HepG2 (cell line): ENCODE results near the gene KLF6. TPM values are rescaled to one million over a fixed set of nuclear protein-coding genes. Genes with fewer than 3 reads are reported as not detected.
A peak's percentile ranks its signal among the peaks of the same experiment; 100 is the strongest.

ENCODE experiments used
- ATAC-seq: fragments of 200-7000 bp; cut with Tn5 transposase; 3 replicates; pipeline ENCODE4 v1.9.1; 2020; ENCODE audit warnings: mild to moderate bottlenecking, moderate library complexity
- BruUV-seq: library from RNA; stranded (reverse); fragments of 400-500 nt; replicated peaks from 2 replicates; lab custom pipeline; 2021; lab: Mats Ljungman, UMichigan
- CTCF ChIA-PET: fragments of 300-600 bp; formaldehyde crosslinking; extraction: SDS; loops from one replicate; lab custom pipeline; 2021; ENCODE audit warnings: low total read pairs, inconsistent platforms, low intra/inter-chr PET ratio; lab: Yijun Ruan, JAX
- POLR2A ChIA-PET: fragments of 350-600 bp; sonication (Branson Sonifier 250); formaldehyde crosslinking; loops from one replicate; lab custom pipeline; 2020; ENCODE audit warnings: antibody characterized with exemption, inconsistent platforms; lab: Yijun Ruan, JAX
- DNase-seq: peaks from one replicate; pipeline ENCODE4 v3.0.0-alpha.2; 2015; ENCODE audit warnings: low spot score
- FAIRE-seq: peaks from 3 replicates; lab custom pipeline; 2011; peaks lifted over from hg19 to GRCh38; lab: Jason Lieb, UNC
- H2AFZ ChIP-seq: one replicate; pipeline ENCODE4 v1.6.1; 2011; ENCODE audit warnings: low read length, inconsistent platforms
- H3K27ac ChIP-seq: fragments of 300-600 bp; 3 replicates; pipeline ENCODE4 v1.8.0; 2011; ENCODE audit warnings: mixed run types, mild to moderate bottlenecking, mixed read lengths, low read length, inconsistent platforms; ENCODE audit not compliant: insufficient read depth; ENCODE audit errors: extremely low read length
- H3K27me3 ChIP-seq, 2 experiments: fragments of 200-600 bp in 1 of 2; 2 replicates in 1 of 2; 3 replicates in 1 of 2; pipeline versions ENCODE4 v1.6.0 to v1.8.0; 2011; ENCODE audit warnings: low read length in 2 of 2, mild to moderate bottlenecking in 2 of 2, moderate library complexity in 2 of 2, inconsistent platforms in 1 of 2; ENCODE audit not compliant: insufficient read depth in 2 of 2, control insufficient read depth in 1 of 2
- H3K36me3 ChIP-seq, 2 experiments: fragments of 200-600 bp in 1 of 2; replicated peaks in 1 of 2; 2 replicates in 1 of 2; 3 replicates in 1 of 2; pipeline versions ENCODE4 v1.5.1 to v1.8.0; 2011; ENCODE audit warnings: low read length in 2 of 2, inconsistent platforms in 1 of 2; ENCODE audit not compliant: insufficient read depth in 2 of 2, control insufficient read depth in 1 of 2
- H3K4me1 ChIP-seq: 2 replicates; pipeline ENCODE4 v1.5.1; 2012; ENCODE audit warnings: low read length, inconsistent platforms; ENCODE audit not compliant: insufficient read depth
- H3K4me2 ChIP-seq: 2 replicates; pipeline ENCODE4 v1.6.0; 2011; ENCODE audit warnings: low read depth, low read length, inconsistent platforms
- H3K4me3 ChIP-seq, 3 experiments: fragments of 200-600 bp in 1 of 3; sonication (generic), shearing (Covaris generic) in 1 of 3; replicated peaks in 1 of 3; 2 replicates each; pipeline ENCODE4 v1.5.1; 2011 to 2016; ENCODE audit warnings: low read length in 3 of 3, inconsistent platforms in 2 of 3, low read depth in 2 of 3, mild to moderate bottlenecking in 2 of 3, control low read depth in 1 of 3, mixed read lengths in 1 of 3; ENCODE audit not compliant: insufficient read depth in 1 of 3
- H3K79me2 ChIP-seq: one replicate; pipeline ENCODE4 v1.6.1; 2011; ENCODE audit warnings: low read length, inconsistent platforms; ENCODE audit not compliant: insufficient read depth
- H3K9ac ChIP-seq: 2 replicates; pipeline ENCODE4 v1.6.0; 2011; ENCODE audit warnings: mild to moderate bottlenecking, low read depth, low read length, inconsistent platforms; ENCODE audit not compliant: insufficient read depth
- H3K9me3 ChIP-seq: 2 replicates; pipeline ENCODE4 v1.5.1; 2012; ENCODE audit warnings: mild to moderate bottlenecking, low read length
- H4K20me1 ChIP-seq: 2 replicates; pipeline ENCODE4 v1.6.0; 2011; ENCODE audit warnings: inconsistent platforms, mild to moderate bottlenecking, low read length, moderate library complexity; ENCODE audit not compliant: insufficient read depth
- CSRNP2 ChIP-seq: sonication (generic); formaldehyde crosslinking; conservative IDR thresholded peaks from 2 replicates; pipeline ENCODE4 v1.8.0; 2022; ENCODE audit warnings: low read depth, missing genetic modification reagents
- EP300 ChIP-seq, 3 experiments: sonication (generic) in 1 of 3; formaldehyde crosslinking in 1 of 3; IDR thresholded peaks; 2 replicates each; pipeline versions ENCODE4 v1.5.1 to v1.6.1; 2011 to 2020; ENCODE audit warnings: low read depth in 2 of 3, low read length in 2 of 3, borderline replicate concordance in 1 of 3, improper control_type of control experiment in 1 of 3, mild to moderate bottlenecking in 1 of 3, missing genetic modification reagents in 1 of 3, moderate library complexity in 1 of 3
- MAFF ChIP-seq: IDR thresholded peaks from 2 replicates; pipeline ENCODE4 v1.6.1; 2011; ENCODE audit warnings: low read depth, low read length, improper control_type of control experiment
- MAFK ChIP-seq, 2 experiments: IDR thresholded peaks in 1 of 2; conservative IDR thresholded peaks in 1 of 2; 2 replicates each; pipeline ENCODE4 v1.6.1; 2011; ENCODE audit warnings: improper control_type of control experiment in 2 of 2, low read length in 2 of 2
- ZNF883 ChIP-seq: sonication (generic); formaldehyde crosslinking; IDR thresholded peaks from 2 replicates; pipeline ENCODE4 v1.5.1; 2020; ENCODE audit warnings: mild to moderate bottlenecking, missing genetic modification reagents; ENCODE audit errors: not compliant biosample characterization
- WGBS: methylation state at CpG from one replicate; pipeline ENCODE4 v1.1.6; 2017; ENCODE audit warnings: low lambda C conversion rate; 5-methylcytosine and 5-hydroxymethylcytosine counted together
- in situ Hi-C: cut with HindIII; loops from 2 replicates; pipeline ENCODE4 v1.10.0; 2017; ENCODE audit warnings: low pct_unique_long_range_greater_than_20kb; ENCODE audit not compliant: extremely low pct_ligation_motif_present
- intact Hi-C: fragments of 100-400 bp; cut with micrococcal nuclease; formaldehyde crosslinking; loops from one replicate; pipeline ENCODE4 v1.10.0; 2022; ENCODE audit not compliant: unreplicated experiment
- polyA plus RNA-seq, 8 experiments: library from polyadenylated mRNA; depleted of rRNA in 3 of 8; stranded (reverse) in 7 of 8; unstranded in 1 of 8; fragments of >200 nt; fragmentation: Illumina TruSeq in 4 of 8; extraction: Trizol in 4 of 8; gene quantifications; 2 replicates each; pipeline versions ENCODE4 v1.2.1 to v1.2.3, GENCODE V29; 2011 to 2016; ENCODE audit warnings: low read depth in 4 of 8, missing spikeins in 1 of 8, mixed read lengths in 1 of 8; ENCODE audit not compliant: insufficient read depth in 1 of 8
- total RNA-seq, 5 experiments: library from RNA; depleted of rRNA; stranded (reverse); fragments of >200 nt; fragmentation: Illumina TruSeq; extraction: Trizol; gene quantifications; 2 replicates each; pipeline ENCODE4 v1.2.3, GENCODE V29; 2016; ENCODE audit warnings: low read depth in 1 of 5

The KLF6 gene
- total and polyA plus RNA-seq, 2 of the 13 experiments (the other 11 are each of a cell fraction or from before 2014, with no cell fraction given) = 27.0 to 71.9 TPM

GRCh38 chr10:3833046-3833445, 48.0 kb upstream of the KLF6 start (continued):
- TF ChIP-seq EP300 (IDR thresholded peaks at IDR 0.05; ENCODE audit: low read depth in 2 of 2, low read length in 2 of 2) (no peak), EP300 (CRISPR knock-in tag; IDR thresholded peaks at IDR 0.05; ENCODE audit: borderline replicate concordance) (no peak), CSRNP2 (no peak)

GRCh38 chr10:3832022-3832786, 47.2 kb upstream of the KLF6 start:
- CTCF ChIA-PET = no interaction called here
- H3K9me3 ChIP-seq = no peaks in the 10 kb centered on the region
- in situ Hi-C loops = no loop called here
- intact Hi-C loops = no loop called here
- H3K9ac ChIP-seq = no peak overlapping the region
- BruUV-seq = no TSS peak
- peak; percentile 63 for TF ChIP-seq MAFF
- peak; percentile 33 to 76; a peak in 3 of 4 replicates for TF ChIP-seq MAFK (conservative IDR thresholded peaks at IDR 0.05 in 1 of 2, IDR thresholded peaks at IDR 0.05 in 1 of 2; ENCODE audit: low read length in 2 of 2)
- no peak for TF ChIP-seq ZNF883
- FAIRE-seq (no peak), DNase-seq (no peak), ATAC-seq (no peak)
- H2AFZ ChIP-seq = no peak overlapping the region
- H3K79me2 ChIP-seq = no peaks in the 10 kb centered on the region
- 84% methylated on average over 5 of the region's 5 CpGs for WGBS
- POLR2A ChIA-PET = interaction anchor here (0.7 to 2.0 kb wide), 2 partner anchors 22 to 47 kb away, joined by 4 to 9 read pairs; partner anchors contain the start of gene KLF6
- H4K20me1 ChIP-seq = no peaks in the 10 kb centered on the region
- H3K27me3 ChIP-seq = no peaks in the 10 kb centered on the region
- H3K4me1 ChIP-seq = peaks cover 65% of the 10 kb centered on the region
- no peak overlapping the region for H3K4me3 ChIP-seq
- no peak overlapping the region for H3K27ac ChIP-seq
- no peaks in the 10 kb centered on the region for H3K36me3 ChIP-seq
- no peak overlapping the region for H3K4me2 ChIP-seq
